Stimulated activated CD8-positive, alpha-beta memory T cell treated with anti-CD3 and anti-CD28 coated beads, Interleukin-4, amount 100 ng/mL, for 1 hour (primary cell): ENCODE measurements around the gene HAAO.

Source experiments
- DNase-seq, 2 donors: peaks; one replicate each; pipeline ENCODE4 v3.0.0-alpha.2; 2020; ENCODE audit warnings: low read depth in 2 of 2, low spot score in 1 of 2

Gene HAAO

GRCh38 chr2:42768706-42769256 is 23.6 kb downstream of the HAAO start:
- no peak for DNase-seq

DNA sequence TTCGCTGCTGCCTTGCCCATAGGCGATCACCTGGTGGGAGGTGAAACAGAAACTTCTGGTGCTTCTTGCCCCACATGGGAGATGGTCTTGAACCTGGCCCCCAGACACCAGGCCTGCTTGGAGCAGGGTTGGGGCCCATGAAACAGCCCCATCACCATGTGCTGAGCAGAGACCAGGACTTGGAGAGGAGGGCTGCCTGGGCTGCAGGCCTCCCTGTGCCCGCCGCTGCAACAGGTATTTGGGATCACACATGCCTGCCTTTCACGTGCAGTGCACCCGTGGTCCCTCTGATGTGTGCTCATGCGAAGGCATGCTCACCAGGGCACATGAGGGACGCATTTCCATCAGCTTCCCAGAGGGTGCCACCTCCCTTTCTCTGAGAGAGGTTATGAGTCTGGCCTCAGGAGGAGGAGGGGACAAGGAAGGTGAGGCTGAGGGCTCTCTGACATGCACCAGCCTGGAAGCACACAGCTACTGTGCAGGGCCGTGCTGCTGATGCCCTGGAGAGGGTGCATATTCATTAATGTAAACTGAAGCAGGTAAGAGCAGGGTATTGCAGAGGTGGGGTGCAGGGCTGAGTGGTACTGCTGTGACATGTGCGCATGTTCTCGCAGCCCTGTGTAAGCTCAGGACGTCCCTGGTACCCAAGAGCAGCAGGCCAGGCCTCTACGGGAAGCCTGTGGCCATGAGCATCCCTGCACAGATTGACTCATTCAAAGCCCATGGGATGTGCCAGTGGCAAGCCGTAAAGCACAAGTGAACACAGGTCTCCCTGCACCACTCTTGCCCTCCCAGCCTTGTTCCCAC is 24.3 kb downstream of the HAAO start:
- no peak for DNase-seq

- no peak for DNase-seq
Measured at GRCh38 chr2:42767080-42767898, 25.1 kb downstream of the HAAO start.

GRCh38 chr2:42765686-42766085 is 26.7 kb downstream of the HAAO start:
- no peak for DNase-seq

DNA sequence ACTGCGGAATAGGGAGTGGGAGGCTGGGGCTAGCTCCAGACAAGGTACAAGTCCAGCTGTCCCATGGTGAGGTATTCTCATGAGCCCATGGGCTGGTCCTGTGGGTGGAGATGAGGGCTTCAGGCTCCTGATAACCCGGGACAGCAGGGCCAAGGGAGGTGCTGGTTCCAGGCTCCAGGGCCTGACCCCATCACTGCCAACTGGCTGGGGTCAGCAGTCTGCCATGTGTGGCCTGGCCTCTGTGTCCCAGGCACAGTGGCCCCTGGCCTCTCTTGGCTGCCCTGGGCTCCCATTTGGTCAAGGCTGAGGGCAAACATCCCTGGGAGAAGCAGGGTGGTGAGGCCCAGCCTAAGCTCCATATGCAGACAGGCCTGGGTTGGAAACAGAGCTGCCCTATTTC is 27.5 kb downstream of the HAAO start:
- no peak for DNase-seq

DNA sequence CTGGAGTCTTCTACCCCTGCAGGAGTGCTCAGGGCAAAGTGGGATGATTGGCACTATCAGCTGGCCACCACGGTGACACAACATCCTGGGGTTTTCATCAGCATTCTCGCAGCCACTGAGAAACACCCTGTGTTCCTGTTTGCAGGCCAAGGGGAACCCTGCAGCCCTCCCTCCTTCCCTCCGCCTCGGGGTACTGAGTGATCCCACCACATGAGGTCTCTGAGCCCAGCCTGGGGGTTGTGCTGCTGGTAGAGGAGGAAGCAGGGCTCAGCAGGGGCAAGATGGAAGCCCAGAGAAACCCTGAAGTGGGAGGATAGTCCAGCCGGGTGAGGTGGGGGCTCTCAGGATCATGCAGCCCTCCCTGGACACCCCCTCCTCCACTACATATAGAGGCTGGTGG is 28.3 kb downstream of the HAAO start, which contains the start of gene OXER1:
Gene OXER1, minus strand, starts transcription at position 40 of the 400 bp plus-strand sequence. CDS start 73 bp downstream, outside the sequence.
- no peak for DNase-seq

- no peak for DNase-seq
Measured at GRCh38 chr2:42762823-42763804, 29.3 kb downstream of the HAAO start.

DNA sequence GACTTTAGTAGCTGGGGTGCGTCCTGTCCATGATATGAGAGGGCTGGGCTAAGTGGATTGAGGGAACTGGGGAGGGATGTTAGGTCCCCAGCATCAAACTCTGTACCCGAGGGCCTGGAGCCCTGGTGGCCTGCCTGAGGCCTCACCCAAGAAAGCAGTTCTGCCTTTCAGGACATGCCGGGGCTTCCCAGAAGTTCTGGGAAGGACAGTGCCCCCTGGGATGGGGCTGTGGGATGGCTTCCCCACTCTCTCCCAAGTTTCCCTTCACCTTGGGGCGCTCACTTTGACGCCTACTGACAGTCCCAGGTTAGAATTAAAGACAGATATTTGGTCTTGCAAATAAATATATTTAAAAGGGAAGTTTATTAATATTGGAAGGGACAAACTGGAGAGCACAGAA is 30.2 kb downstream of the HAAO start:
- no peak for DNase-seq

DNA sequence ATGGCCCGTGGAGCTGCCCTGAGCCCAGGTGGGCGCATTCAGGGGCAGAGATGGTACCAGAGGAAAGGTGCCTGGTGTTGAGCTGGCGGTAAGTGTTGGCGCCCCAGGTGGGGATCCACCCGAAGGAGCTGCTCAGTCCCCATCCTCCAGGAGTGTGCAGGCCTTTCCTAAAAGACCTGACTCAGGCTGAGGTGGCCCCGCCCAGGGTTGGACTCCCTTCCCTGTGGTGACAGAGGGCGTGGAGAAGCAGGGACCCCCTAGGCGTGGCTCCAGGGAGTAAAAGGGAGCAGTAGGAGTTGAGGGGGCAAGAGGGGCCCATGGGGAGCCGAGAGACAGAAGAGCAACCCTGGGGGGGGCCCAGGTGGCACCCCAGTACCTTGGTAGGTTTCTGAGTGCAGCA is 30.8 kb downstream of the HAAO start:
- DNase-seq: no peak

- no peak for DNase-seq
Measured at GRCh38 chr2:42758751-42759150, 33.6 kb downstream of the HAAO start.

- no peak for DNase-seq
Measured at GRCh38 chr2:42757981-42758740, 34.2 kb downstream of the HAAO start.

DNA sequence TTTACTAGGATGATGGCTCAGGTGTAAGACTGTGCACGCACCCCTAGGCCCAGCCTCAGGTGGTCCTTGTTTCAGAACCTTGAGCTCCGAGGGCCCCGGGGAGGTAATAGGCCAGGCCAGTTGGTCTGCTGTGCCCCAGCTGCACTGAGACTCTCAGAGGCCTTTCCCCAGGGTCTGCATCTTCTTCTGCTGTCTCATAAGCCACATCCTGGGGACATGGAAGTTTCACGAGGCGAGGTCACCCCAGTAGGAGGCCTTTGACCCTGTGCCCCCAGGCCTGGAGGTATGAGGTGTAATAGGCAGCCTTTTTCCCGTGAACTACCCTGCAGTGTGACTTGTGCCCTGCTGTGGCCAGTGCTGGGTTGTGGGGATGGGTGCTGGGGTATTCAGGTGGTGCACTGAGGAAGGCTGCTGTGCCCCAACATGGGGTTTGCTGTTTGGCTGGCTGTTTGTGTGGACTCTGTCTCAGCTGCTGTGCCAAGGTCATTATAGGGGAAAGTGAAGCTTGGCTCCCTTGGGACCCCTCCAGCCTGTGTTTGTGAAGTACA is 35.3 kb downstream of the HAAO start:
- DNase-seq: no peak

- DNase-seq: no peak
Measured at GRCh38 chr2:42756150-42756775, 36.1 kb downstream of the HAAO start.

DNA sequence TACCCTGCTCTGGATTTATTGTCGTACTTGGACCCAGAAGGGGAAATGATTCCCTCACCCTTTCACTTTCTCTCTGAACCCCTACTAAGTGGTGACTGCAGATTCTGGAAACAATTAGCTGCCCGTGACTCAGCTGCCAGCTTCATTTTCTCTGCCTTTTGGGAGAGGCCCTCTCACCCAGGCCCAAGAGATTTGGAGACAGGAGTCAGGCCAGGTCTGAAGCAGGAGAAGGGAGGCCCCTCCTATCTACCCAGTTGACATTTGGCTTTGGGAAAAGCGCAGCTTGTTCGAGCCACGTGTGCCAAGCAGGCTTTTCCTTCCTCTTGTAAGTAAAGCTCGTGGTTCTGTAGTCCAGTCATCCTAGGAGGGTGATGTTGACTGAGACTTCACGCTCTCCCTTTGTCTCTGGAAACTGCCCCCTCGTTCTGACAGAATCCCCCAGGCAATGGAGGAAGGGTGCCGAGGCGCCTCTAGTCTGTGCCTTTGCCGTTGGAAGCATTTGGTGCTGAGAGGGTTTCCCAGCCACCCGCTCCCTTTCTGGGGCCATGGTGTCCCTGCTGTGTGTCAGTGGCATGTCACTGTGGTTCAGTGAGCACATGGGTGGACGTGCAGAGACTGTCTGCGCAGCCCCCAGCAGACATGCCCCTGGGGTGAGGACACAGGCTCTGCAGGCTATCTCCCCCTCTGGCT is 37.0 kb downstream of the HAAO start:
- DNase-seq: no peak

DNA sequence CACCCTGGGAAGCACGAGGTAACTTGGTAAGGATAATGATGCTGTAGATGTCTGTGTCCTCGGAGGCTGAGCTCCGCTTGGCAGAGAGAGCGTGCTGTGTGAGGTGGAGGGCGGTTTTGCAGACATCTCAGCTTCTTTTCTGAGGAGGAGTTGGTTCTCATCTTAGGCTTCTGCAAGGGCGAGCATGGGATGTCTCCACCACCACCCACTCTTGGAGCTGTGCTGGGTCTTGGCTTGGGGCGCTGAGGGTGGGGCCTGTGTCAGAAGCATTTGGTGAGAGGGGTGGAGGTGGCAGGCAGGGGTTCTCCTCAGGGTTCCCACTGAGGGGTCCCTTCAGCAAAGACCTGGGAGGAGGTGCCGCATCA is 37.6 kb downstream of the HAAO start:
- DNase-seq: no peak

DNA sequence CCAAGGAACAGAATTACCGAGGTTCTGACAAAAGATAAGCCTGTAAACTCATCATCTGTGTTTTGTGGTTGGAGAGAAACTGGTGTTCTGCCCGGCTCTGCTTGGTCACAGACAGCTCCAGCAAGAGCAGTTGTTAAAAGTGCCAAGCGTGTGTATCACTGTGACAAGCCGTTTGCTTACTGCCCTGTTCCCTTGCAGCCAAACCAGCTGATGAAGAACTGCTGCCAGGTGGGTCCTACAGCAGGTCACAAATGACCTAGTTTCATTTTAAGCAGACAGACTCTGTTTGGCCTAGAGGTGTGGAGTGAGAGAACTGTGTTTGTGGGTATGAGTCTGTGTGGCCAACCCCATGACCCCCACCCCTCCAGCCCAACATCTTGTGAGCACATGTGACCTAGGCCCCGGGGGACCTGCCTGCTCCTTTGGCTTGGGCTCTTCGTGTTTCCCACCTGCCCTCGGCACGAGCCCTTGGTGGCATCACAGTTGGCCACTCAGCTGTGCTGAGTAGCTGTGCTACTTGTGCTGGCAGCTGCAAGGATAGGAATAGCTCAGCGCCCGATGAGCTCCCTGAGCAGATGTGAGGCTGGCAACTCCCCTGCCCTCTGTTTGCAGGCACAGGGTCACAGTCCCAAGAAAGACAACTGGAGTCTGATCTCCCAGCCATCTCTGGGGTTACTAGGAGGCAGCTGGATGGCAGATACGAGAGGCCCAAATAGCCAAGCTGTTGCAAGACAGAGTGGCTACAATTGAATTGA is 38.2 kb downstream of the HAAO start:
- no peak for DNase-seq

- DNase-seq: no peak
Measured at GRCh38 chr2:42752816-42753813, 39.3 kb downstream of the HAAO start.
